OCI-LY3 (cell line): ENCODE results near the gene DDX51.
A peak's percentile ranks its signal among the peaks of the same experiment; 100 is the strongest.

Experiments
- H2AFZ ChIP-seq: fragments of 200-600, 300-600 bp; shearing (Covaris generic); 2 replicates; pipeline ENCODE4 v1.6.0; 2014; ENCODE audit warnings: antibody characterized with exemption, low read depth, low read length
- H3K27ac ChIP-seq: fragments of 200-600, 300-600 bp; sonication (generic); 2 replicates; pipeline ENCODE4 v1.5.1; 2014; ENCODE audit warnings: mild to moderate bottlenecking, low read length, moderate library complexity, mixed read lengths
- H3K27me3 ChIP-seq: fragments of 200-600, 300-600 bp; sonication (generic); 2 replicates; pipeline ENCODE4 v1.6.1; 2014; ENCODE audit warnings: low read depth, low read length, mixed read lengths
- H3K36me3 ChIP-seq: fragments of 200-600, 300-600 bp; sonication (generic); replicated peaks from 2 replicates; pipeline ENCODE3; 2014; ENCODE audit warnings: low read depth, low read length, mixed read lengths
- H3K4me1 ChIP-seq: fragments of 300-600, 200-600 bp; sonication (generic); 2 replicates; pipeline ENCODE4 v1.6.1; 2014; ENCODE audit warnings: low read length, mixed read lengths
- H3K4me2 ChIP-seq: fragments of 200-600, 300-600 bp; sonication (generic); 2 replicates; pipeline ENCODE4 v1.6.1; 2014; ENCODE audit warnings: low read length, mixed read lengths
- H3K4me3 ChIP-seq: fragments of 300-600, 200-600 bp; sonication (generic); 2 replicates; pipeline ENCODE4 v1.5.1; 2014; ENCODE audit warnings: antibody characterized with exemption, mild to moderate bottlenecking, low read length, moderate library complexity
- H3K79me2 ChIP-seq: fragments of 300-600, 200-600 bp; shearing (Covaris generic); 2 replicates; pipeline ENCODE4 v1.6.1; 2014; ENCODE audit warnings: mild to moderate bottlenecking, low read length, mixed read lengths
- H3K9ac ChIP-seq: fragments of 300-600, 200-600 bp; shearing (Covaris generic); 2 replicates; pipeline ENCODE4 v1.6.0; 2014; ENCODE audit warnings: mild to moderate bottlenecking, low read length, moderate library complexity
- H3K9me3 ChIP-seq: fragments of 200-600, 300-600 bp; shearing (Covaris generic); 2 replicates; pipeline ENCODE4 v1.6.1; 2014; ENCODE audit warnings: low read length, mixed read lengths; ENCODE audit not compliant: insufficient read depth
- H4K20me1 ChIP-seq: fragments of 200-600, 300-600 bp; sonication (generic); 2 replicates; pipeline ENCODE4 v1.6.1; 2016; ENCODE audit warnings: low read length, mixed read lengths; ENCODE audit not compliant: insufficient read depth
- EZH2phosphoT487 ChIP-seq: fragments of 200-600 bp; shearing (Covaris generic); IDR thresholded peaks from 2 replicates; pipeline ENCODE4 v1.6.1; 2018; ENCODE audit warnings: antibody characterized with exemption, mixed run types, low read depth
- TF ChIP-seq, protein P1 (sequence below): fragments of 200-600, 300-600 bp; sonication (generic); IDR thresholded peaks from 2 replicates; pipeline ENCODE4 v1.5.1; 2014; ENCODE audit warnings: antibody characterized with exemption, low read length, low read depth

DDX51 gene

GRCh38 chr12:132190012-132190755 lies 46.1 kb upstream of the DDX51 start:
- Histone ChIP-seq H3K9ac (peak overlapping the region; percentile 10; the same call in 1 of the 2 replicates), H3K4me3 (peak overlapping the region; percentile 71), H2AFZ (peak overlapping the region; percentile 46), H3K27me3 (no peaks in the 10 kb centered on the region), H3K9me3 (no peaks in the 10 kb centered on the region), H3K36me3 (no peaks in the 10 kb centered on the region), H4K20me1 (no peaks in the 10 kb centered on the region), H3K79me2 (no peaks in the 10 kb centered on the region), H3K27ac (no peak overlapping the region), H3K4me2 (peak overlapping the region; percentile 65), H3K4me1 (no peaks in the 10 kb centered on the region)
- no peak for TF ChIP-seq EZH2phosphoT487
- TF ChIP-seq, protein P1, sequence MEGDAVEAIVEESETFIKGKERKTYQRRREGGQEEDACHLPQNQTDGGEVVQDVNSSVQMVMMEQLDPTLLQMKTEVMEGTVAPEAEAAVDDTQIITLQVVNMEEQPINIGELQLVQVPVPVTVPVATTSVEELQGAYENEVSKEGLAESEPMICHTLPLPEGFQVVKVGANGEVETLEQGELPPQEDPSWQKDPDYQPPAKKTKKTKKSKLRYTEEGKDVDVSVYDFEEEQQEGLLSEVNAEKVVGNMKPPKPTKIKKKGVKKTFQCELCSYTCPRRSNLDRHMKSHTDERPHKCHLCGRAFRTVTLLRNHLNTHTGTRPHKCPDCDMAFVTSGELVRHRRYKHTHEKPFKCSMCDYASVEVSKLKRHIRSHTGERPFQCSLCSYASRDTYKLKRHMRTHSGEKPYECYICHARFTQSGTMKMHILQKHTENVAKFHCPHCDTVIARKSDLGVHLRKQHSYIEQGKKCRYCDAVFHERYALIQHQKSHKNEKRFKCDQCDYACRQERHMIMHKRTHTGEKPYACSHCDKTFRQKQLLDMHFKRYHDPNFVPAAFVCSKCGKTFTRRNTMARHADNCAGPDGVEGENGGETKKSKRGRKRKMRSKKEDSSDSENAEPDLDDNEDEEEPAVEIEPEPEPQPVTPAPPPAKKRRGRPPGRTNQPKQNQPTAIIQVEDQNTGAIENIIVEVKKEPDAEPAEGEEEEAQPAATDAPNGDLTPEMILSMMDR, result no peak

DNA sequence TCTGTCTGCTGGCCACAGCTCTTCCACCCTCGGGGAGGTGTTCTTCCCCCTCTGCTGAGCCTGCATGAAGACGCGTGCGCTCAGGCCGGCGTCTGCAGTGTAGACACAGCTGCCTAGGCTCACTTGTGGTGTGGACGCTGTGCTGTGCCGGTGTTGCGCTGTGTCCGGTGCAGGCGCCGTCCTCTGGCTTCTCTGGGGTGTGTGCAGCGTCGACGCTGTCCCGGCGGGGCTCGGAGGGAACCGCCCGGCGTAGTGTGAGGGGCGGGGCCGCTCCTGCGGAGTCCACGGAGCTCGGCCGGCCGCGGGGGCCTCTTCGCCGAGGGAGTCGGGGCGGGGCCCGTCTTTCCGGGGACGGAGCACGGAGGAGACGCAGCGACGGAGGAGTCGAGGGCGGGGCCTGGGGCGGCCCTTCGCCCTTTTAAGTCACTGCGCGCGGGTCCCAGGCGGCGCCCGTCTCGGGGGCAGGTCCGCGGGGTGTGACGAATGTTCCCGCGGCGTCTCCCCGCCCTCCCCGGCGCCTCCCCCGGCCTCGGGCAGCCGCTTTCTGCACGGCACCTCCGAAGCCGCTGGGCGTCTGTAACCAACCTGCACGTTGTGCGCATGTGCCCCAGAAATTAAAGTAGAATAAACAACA lies 45.4 kb upstream of the DDX51 start:
- peak overlapping the region; percentile 71 for H3K4me3 ChIP-seq
- no peak overlapping the region for H3K27ac ChIP-seq
- H3K4me2 ChIP-seq, result peak overlapping the region; percentile 65
- no peaks in the 10 kb centered on the region for H3K79me2 ChIP-seq
- H3K36me3 ChIP-seq, result no peaks in the 10 kb centered on the region
- H2AFZ ChIP-seq, result peak overlapping the region; percentile 46
- H3K27me3 ChIP-seq, result no peaks in the 10 kb centered on the region
- no peaks in the 10 kb centered on the region for H4K20me1 ChIP-seq
- H3K9ac ChIP-seq, result peak overlapping the region; percentile 10; the same call in 1 of the 2 replicates
- H3K4me1 ChIP-seq, result no peaks in the 10 kb centered on the region
- no peaks in the 10 kb centered on the region for H3K9me3 ChIP-seq
- TF ChIP-seq EZH2phosphoT487, result no peak
- TF ChIP-seq, protein P1, result no peak

GRCh38 chr12:132188916-132189325 lies 44.8 kb upstream of the DDX51 start:
- H3K4me2 ChIP-seq, result peak overlapping the region; percentile 65
- no peaks in the 10 kb centered on the region for H4K20me1 ChIP-seq
- no peaks in the 10 kb centered on the region for H3K36me3 ChIP-seq
- no peak overlapping the region for H3K9ac ChIP-seq
- no peaks in the 10 kb centered on the region for H3K4me1 ChIP-seq
- H3K4me3 ChIP-seq, result peak overlapping the region; percentile 71
- H2AFZ ChIP-seq, result no peak overlapping the region
- no peaks in the 10 kb centered on the region for H3K9me3 ChIP-seq
- H3K27me3 ChIP-seq, result no peaks in the 10 kb centered on the region
- no peak for TF ChIP-seq EZH2phosphoT487
- TF ChIP-seq, protein P1, result no peak
- no peak overlapping the region for H3K27ac ChIP-seq
- H3K79me2 ChIP-seq, result no peaks in the 10 kb centered on the region

GRCh38 chr12:132188451-132188901 lies 44.4 kb upstream of the DDX51 start:
- no peak overlapping the region for H3K4me3 ChIP-seq
- H2AFZ ChIP-seq, result no peak overlapping the region
- no peak overlapping the region for H3K27ac ChIP-seq
- H3K27me3 ChIP-seq, result no peaks in the 10 kb centered on the region
- no peaks in the 10 kb centered on the region for H4K20me1 ChIP-seq
- H3K36me3 ChIP-seq, result no peaks in the 10 kb centered on the region
- H3K9ac ChIP-seq, result no peak overlapping the region
- H3K4me1 ChIP-seq, result no peaks in the 10 kb centered on the region
- no peaks in the 10 kb centered on the region for H3K79me2 ChIP-seq
- H3K4me2 ChIP-seq, result no peak overlapping the region
- no peak for TF ChIP-seq EZH2phosphoT487
- TF ChIP-seq, protein P1, result no peak
- H3K9me3 ChIP-seq, result no peaks in the 10 kb centered on the region
